ENCODE data around the gene SLC6A18. TPM values are rescaled to one million over a fixed set of nuclear protein-coding genes. Genes with fewer than 3 reads are reported as not detected.

SLC6A18 gene
- polyA plus RNA-seq, 1 of the 3 experiments (the other 2 are of a cell fraction), result not detected

DNA sequence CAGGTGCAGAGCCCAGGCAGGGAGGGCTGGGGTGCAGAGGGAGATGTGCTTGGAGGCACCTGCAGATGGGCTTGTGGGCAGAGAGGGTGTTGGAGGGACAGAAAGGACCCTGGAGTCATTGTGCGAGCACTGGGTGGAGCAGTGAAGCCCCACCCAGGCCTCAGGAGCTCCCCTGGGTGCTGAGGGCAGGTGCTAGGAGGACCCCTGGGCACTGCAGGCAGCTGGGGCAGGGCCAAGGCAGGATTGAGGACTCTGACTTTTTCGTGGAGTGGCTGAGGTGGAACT lies 10.3 kb upstream of the SLC6A18 start:
- H3K79me2 ChIP-seq (ENCODE audit: insufficient read depth), result no peaks in the 10 kb centered on the region
- WGBS (ENCODE audit: low lambda C conversion rate), result 35% methylated on average over 2 of the region's 2 CpGs
- no peak overlapping the region for H2AFZ ChIP-seq (ENCODE audit: low read depth)
- H3K9ac ChIP-seq, result no peak overlapping the region
- DNase-seq, result no peak
- H3K9me3 ChIP-seq, result no peaks in the 10 kb centered on the region
- no peak overlapping the region for H3K27ac ChIP-seq (ENCODE audit: low read depth in 2 of 2, low read length in 1 of 2)
- H3K27me3 ChIP-seq (ENCODE audit: insufficient read depth), result no peaks in the 10 kb centered on the region; the same call in 1 of the 2 replicates
- H3K4me2 ChIP-seq, result no peak overlapping the region
- TF ChIP-seq FOXM1 (IDR thresholded peaks at IDR 0.05; ENCODE audit: low read depth) (no peak), RCOR1 (IDR thresholded peaks at IDR 0.05; ENCODE audit: low read length) (no peak), MEF2A (IDR thresholded peaks at IDR 0.05; ENCODE audit: borderline replicate concordance, low read depth) (no peak), RAD21 (IDR thresholded peaks at IDR 0.05; ENCODE audit: low read length) (no peak), NFIC (IDR thresholded peaks at IDR 0.05; ENCODE audit: borderline replicate concordance) (no peak), POLR2AphosphoS5 (IDR thresholded peaks at IDR 0.05; ENCODE audit: low read depth, low read length) (no peak), EZH2phosphoT487 (IDR thresholded peaks at IDR 0.05; ENCODE audit: borderline replicate concordance, low read depth) (no peak), IRF3 (IDR thresholded peaks at IDR 0.05; ENCODE audit: low read depth, low read length) (no peak), MXI1 (IDR thresholded peaks at IDR 0.05; ENCODE audit: low read depth, low read length) (no peak), RFX5 (IDR thresholded peaks at IDR 0.05; ENCODE audit: low read length) (no peak), CHD2 (IDR thresholded peaks at IDR 0.05; ENCODE audit: low read length, partially characterized antibody) (no peak), ZBTB33 (IDR thresholded peaks at IDR 0.05; ENCODE audit: borderline replicate concordance, low read depth) (no peak), SMC3 (IDR thresholded peaks at IDR 0.05; ENCODE audit: low read depth, low read length) (no peak), RXRA (IDR thresholded peaks at IDR 0.05; ENCODE audit: borderline replicate concordance, low read depth) (no peak)
- TF ChIP-seq, protein P1, sequence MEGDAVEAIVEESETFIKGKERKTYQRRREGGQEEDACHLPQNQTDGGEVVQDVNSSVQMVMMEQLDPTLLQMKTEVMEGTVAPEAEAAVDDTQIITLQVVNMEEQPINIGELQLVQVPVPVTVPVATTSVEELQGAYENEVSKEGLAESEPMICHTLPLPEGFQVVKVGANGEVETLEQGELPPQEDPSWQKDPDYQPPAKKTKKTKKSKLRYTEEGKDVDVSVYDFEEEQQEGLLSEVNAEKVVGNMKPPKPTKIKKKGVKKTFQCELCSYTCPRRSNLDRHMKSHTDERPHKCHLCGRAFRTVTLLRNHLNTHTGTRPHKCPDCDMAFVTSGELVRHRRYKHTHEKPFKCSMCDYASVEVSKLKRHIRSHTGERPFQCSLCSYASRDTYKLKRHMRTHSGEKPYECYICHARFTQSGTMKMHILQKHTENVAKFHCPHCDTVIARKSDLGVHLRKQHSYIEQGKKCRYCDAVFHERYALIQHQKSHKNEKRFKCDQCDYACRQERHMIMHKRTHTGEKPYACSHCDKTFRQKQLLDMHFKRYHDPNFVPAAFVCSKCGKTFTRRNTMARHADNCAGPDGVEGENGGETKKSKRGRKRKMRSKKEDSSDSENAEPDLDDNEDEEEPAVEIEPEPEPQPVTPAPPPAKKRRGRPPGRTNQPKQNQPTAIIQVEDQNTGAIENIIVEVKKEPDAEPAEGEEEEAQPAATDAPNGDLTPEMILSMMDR (IDR thresholded peaks at IDR 0.05), result no peak
- TF ChIP-seq, protein P2, sequence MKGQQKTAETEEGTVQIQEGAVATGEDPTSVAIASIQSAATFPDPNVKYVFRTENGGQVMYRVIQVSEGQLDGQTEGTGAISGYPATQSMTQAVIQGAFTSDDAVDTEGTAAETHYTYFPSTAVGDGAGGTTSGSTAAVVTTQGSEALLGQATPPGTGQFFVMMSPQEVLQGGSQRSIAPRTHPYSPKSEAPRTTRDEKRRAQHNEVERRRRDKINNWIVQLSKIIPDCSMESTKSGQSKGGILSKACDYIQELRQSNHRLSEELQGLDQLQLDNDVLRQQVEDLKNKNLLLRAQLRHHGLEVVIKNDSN (IDR thresholded peaks at IDR 0.05; ENCODE audit: borderline replicate concordance, low read depth), result no peak
- TF ChIP-seq, protein P3, sequence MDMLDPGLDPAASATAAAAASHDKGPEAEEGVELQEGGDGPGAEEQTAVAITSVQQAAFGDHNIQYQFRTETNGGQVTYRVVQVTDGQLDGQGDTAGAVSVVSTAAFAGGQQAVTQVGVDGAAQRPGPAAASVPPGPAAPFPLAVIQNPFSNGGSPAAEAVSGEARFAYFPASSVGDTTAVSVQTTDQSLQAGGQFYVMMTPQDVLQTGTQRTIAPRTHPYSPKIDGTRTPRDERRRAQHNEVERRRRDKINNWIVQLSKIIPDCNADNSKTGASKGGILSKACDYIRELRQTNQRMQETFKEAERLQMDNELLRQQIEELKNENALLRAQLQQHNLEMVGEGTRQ (IDR thresholded peaks at IDR 0.05; ENCODE audit: borderline replicate concordance, low read depth, low read length), result no peak
- H3K4me3 ChIP-seq (ENCODE audit: low read depth in 2 of 2, low read length in 1 of 2), result no peak overlapping the region
- H3K9me2 ChIP-seq, result no peaks in the 10 kb centered on the region
- H3K36me3 ChIP-seq (replicated peaks in 1 of 2; ENCODE audit: control insufficient read depth in 1 of 2, insufficient read depth in 2 of 2, low read length in 1 of 2), result no peaks in the 10 kb centered on the region
- CTCF ChIA-PET, result interaction anchor here (1.2 kb wide), 1 partner anchor 430 kb away, joined by 4 read pairs; no protein-coding TSS in a partner anchor
- H4K20me1 ChIP-seq (ENCODE audit: insufficient read depth), result no peaks in the 10 kb centered on the region
- H3F3A ChIP-seq (replicated peaks; ENCODE audit: insufficient read depth), result no peaks in the 10 kb centered on the region
- POLR2A ChIA-PET, result no interaction called here
- no peaks in the 10 kb centered on the region for H3K4me1 ChIP-seq (ENCODE audit: control insufficient read depth in 1 of 2, insufficient read depth in 2 of 2, low read depth in 1 of 2, low read length in 1 of 2)

Data from SK-N-SH (cell line).